ENCODE measurements around the gene IL21. TPM values are rescaled to one million over a fixed set of nuclear protein-coding genes. Genes with fewer than 3 reads are reported as not detected.
"Not testable (repeated sequence)": the region's sequence is repeated elsewhere in the genome, so short reads cannot be mapped to it uniquely, and the experiment has no call there.

The IL21 gene
- polyA plus RNA-seq, 1 experiment, result not detected

- CTCF ChIA-PET, result interaction anchor here (0.6 to 4.5 kb wide), 14 partner anchors 8 to 692 kb away, joined by 3 to 42 read pairs (median 4); no protein-coding TSS in a partner anchor
Observed at GRCh38 chr4:122576261-122577188, 44.3 kb downstream of the IL21 start.

DNA sequence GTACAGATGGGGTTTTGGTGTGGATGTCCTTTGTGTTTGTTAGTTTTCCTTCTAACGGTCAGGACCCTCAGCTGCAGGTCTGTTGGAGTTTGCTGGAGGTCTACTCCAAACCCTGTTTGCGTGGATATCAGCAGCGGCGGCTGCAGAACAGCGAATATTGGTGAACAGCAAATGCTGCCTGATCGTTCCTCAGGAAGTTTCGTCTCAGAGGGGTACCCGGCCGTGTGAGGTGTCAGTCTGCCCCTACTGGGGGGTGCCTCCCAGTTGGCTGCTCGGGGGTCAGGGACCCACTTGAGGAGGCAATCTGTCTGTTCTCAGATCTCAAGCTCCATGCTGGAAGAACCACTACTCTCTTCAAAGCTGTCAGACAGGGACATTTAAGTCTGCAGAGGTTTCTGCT, 46.5 kb downstream of the IL21 start:
- H3K4me3 ChIP-seq (ENCODE audit: low read depth, low read length); H3K27ac ChIP-seq (ENCODE audit: low read depth, low read length); H3K9me3 ChIP-seq (ENCODE audit: control insufficient read depth, insufficient read depth, low read length); POLR2A ChIA-PET; CTCF ChIA-PET; DNase-seq (ENCODE audit: low read depth, low spot score); H3K27me3 ChIP-seq (ENCODE audit: control insufficient read depth, insufficient read depth, low read length): not testable (repeated sequence)

More at GRCh38 chr4:122576261-122577188, 44.3 kb downstream of the IL21 start:
- POLR2A ChIA-PET, result no interaction called here
- H3K27ac ChIP-seq (ENCODE audit: low read depth, low read length), result no peak overlapping the region
- peaks cover 3% of the 10 kb centered on the region for H3K27me3 ChIP-seq (ENCODE audit: control insufficient read depth, insufficient read depth, low read length)
- TF ChIP-seq CTCF (IDR thresholded peaks at IDR 0.05; ENCODE audit: low read depth, low read length), result peak; percentile 66
- no peak overlapping the region for H3K4me3 ChIP-seq (ENCODE audit: low read depth, low read length)
- DNase-seq (ENCODE audit: low read depth, low spot score), result no peak
- no peaks in the 10 kb centered on the region for H3K9me3 ChIP-seq (ENCODE audit: control insufficient read depth, insufficient read depth, low read length)

- Histone ChIP-seq H3K4me3 (ENCODE audit: low read depth, low read length) (no peak overlapping the region), H3K27ac (ENCODE audit: low read depth, low read length) (no peak overlapping the region), H3K27me3 (ENCODE audit: control insufficient read depth, insufficient read depth, low read length) (peaks cover 4% of the 10 kb centered on the region), H3K9me3 (ENCODE audit: control insufficient read depth, insufficient read depth, low read length) (no peaks in the 10 kb centered on the region; the same call in 1 of the 2 replicates)
- ChIA-PET POLR2A (no interaction called here), CTCF (interaction anchor here (1.5 kb wide), 1 partner anchor 16 kb away, joined by 6 read pairs; no protein-coding TSS in a partner anchor)
- no peak for DNase-seq (ENCODE audit: low read depth, low spot score)
- TF ChIP-seq CTCF (IDR thresholded peaks at IDR 0.05; ENCODE audit: low read depth, low read length), result no peak
Observed at GRCh38 chr4:122562449-122562848, 58.4 kb downstream of the IL21 start.

Other genes starting within 250 kb of the IL21 start
- not detected in 2 replicates for gene ADAD1, start 242.1 kb downstream of the IL21 start, polyA plus RNA-seq (2011; rRNA removed)
- gene IL2, start 164.3 kb downstream of the IL21 start, polyA plus RNA-seq (2011; rRNA removed), result not detected in 2 replicates
- gene BBS12, start 111.6 kb upstream of the IL21 start, polyA plus RNA-seq (2011; rRNA removed), result 2.2 and 3.2 TPM in 2 replicates
- 18.4 and 25.1 TPM in 2 replicates for gene FGF2, start 205.8 kb upstream of the IL21 start, polyA plus RNA-seq (2011; rRNA removed)

All from AG04450 (cell line).